HEK293T (cell line): ENCODE results near the gene LGR5.

ENCODE experiments used
- ARNT ChIP-seq: fragments of 450-650 bp; IDR thresholded peaks from 2 replicates; pipeline ENCODE4 v1.6.1; 2017; ENCODE audit warnings: mild to moderate bottlenecking
- BHLHE40 ChIP-seq: fragments of 450-650 bp; IDR thresholded peaks from 2 replicates; pipeline ENCODE4 v1.6.1; 2016; ENCODE audit warnings: mild to moderate bottlenecking, moderate library complexity, borderline replicate concordance
- ELF4 ChIP-seq: fragments of 450-650 bp; IDR thresholded peaks from 2 replicates; pipeline ENCODE4 v1.6.1; 2017; ENCODE audit warnings: antibody characterized with exemption
- FOXA1 ChIP-seq: fragments of 450-650 bp; IDR thresholded peaks from 2 replicates; pipeline ENCODE4 v1.6.1; 2016; ENCODE audit warnings: mild to moderate bottlenecking
- FOXM1 ChIP-seq: fragments of 450-650 bp; IDR thresholded peaks from 2 replicates; pipeline ENCODE4 v1.6.1; 2017; ENCODE audit warnings: mild to moderate bottlenecking, borderline replicate concordance
- HDGF ChIP-seq: fragments of 450-650 bp; IDR thresholded peaks from 2 replicates; pipeline ENCODE4 v1.6.1; 2017; ENCODE audit warnings: antibody characterized with exemption, borderline replicate concordance
- LEF1 ChIP-seq: fragments of 450-650 bp; IDR thresholded peaks from 2 replicates; pipeline ENCODE4 v1.6.1; 2017; ENCODE audit warnings: mild to moderate bottlenecking, borderline replicate concordance
- NFRKB ChIP-seq: fragments of 450-650 bp; IDR thresholded peaks from 2 replicates; pipeline ENCODE4 v1.6.1; 2016; ENCODE audit warnings: mild to moderate bottlenecking, moderate library complexity
- PKNOX1 ChIP-seq: fragments of 450-650 bp; IDR thresholded peaks from 2 replicates; pipeline ENCODE4 v1.6.1; 2016
- SP1 ChIP-seq: fragments of 450-650 bp; IDR thresholded peaks from 2 replicates; pipeline ENCODE4 v1.6.1; 2017
- SUZ12 ChIP-seq: fragments of 450-650 bp; IDR thresholded peaks from 2 replicates; pipeline ENCODE4 v1.6.1; 2016; ENCODE audit warnings: mild to moderate bottlenecking
- TARDBP ChIP-seq: fragments of 450-650 bp; IDR thresholded peaks from 2 replicates; pipeline ENCODE4 v1.6.1; 2016

- TF ChIP-seq PKNOX1 (no peak), ARNT (no peak), ELF4 (no peak), HDGF (no peak), NFRKB (no peak), FOXM1 (no peak), SP1 (no peak), FOXA1 (no peak), BHLHE40 (no peak), LEF1 (no peak), SUZ12 (no peak), TARDBP (no peak)
Measured at GRCh38 chr12:71536939-71537622, 97.5 kb downstream of the LGR5 start.
